GM18520 (cell line): ENCODE results near the gene CTSW.
"Not testable (repeated sequence)": the region's sequence is repeated elsewhere in the genome, so short reads cannot be mapped to it uniquely, and the experiment has no call there.

Experiments
- ATAC-seq: cut with Tn5 transposase; IDR thresholded peaks from one replicate; pipeline ENCODE4 v1.9.1; 2021; ENCODE audit not compliant: unreplicated experiment

CTSW gene, protein sequence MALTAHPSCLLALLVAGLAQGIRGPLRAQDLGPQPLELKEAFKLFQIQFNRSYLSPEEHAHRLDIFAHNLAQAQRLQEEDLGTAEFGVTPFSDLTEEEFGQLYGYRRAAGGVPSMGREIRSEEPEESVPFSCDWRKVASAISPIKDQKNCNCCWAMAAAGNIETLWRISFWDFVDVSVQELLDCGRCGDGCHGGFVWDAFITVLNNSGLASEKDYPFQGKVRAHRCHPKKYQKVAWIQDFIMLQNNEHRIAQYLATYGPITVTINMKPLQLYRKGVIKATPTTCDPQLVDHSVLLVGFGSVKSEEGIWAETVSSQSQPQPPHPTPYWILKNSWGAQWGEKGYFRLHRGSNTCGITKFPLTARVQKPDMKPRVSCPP

DNA sequence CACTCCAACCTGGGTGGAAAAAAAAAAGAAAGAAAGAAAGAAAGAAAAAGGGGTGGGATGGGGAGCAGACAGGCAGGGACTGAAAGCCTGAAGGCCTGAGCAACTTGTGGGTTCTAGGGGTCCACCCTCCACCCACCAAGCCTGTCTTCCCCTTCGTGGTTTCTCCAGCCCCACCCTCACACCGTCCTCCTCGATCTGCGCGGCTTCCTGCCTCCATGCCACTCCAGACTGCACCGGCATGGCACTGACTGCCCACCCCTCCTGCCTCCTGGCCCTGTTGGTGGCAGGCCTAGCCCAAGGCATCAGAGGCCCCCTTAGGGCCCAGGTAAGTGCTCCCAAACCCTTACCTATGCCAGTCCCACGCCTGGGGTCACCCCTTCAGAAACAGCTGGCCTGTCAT is at the start of gene CTSW:
Gene CTSW, plus strand, starts transcription at position 221 of the 400 bp plus-strand sequence. Its CDS starts 18 bp downstream, at position 239.
- ATAC-seq: no peak

DNA sequence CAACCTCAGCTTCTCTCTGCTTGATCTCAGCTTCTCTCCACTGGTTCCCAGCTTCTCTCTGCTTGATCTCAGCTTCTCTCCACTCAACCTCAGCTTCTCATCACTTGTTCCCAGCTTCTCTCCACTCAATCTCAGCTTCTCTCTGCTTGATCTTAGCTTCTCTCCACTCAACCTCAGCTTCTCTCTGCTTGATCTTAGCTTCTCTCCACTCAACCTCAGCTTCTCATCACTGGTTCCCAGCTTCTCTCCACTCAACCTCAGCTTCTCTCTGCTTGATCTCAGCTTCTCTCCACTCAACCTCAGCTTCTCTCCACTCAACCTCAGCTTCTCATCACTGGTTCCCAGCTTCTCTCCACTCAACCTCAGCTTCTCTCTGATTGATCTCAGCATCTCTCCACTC is 47.4 kb upstream of the CTSW start:
- ATAC-seq: not testable (repeated sequence)

DNA sequence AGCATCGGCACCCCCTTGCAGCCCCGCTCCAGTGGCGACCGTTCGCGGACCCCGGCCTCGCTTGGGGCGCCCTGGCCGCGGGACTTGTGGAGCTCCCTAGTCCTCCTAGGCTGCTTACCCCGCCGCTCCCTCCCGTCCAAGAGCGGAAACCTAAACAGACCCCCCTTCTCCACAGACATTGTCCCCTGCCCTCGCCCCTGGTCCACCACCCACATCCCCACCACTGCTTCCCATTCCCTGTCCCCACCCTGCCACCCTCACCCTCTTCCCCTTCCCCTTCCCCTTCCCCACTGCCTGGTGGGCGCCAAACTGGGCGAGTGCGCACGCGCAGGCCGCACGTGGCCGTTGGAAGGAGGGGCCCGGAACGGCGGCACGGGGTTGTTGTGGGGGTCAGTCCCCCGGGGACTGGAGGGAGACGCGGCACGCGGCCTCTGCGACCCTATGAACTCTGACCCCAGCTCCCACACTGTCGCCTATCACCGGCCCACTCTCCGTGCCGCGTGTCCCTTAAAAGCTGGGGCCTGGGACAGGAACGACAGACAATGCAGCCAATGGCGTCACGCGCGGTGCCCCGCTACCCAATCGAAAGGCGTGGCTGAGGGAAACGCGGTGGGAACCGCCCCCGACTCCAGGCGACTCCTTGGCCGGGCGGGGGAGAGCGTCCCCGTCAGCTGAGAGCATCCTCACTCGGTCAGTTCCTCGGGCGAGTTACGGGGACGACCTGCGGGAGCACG is 46.2 kb upstream of the CTSW start, which contains the start of gene SNX32:
Gene SNX32, plus strand, starts transcription at position 667 of the 734 bp plus-strand sequence. CDS start 103 bp downstream, outside the sequence.
- peak; percentile 82 for ATAC-seq

DNA sequence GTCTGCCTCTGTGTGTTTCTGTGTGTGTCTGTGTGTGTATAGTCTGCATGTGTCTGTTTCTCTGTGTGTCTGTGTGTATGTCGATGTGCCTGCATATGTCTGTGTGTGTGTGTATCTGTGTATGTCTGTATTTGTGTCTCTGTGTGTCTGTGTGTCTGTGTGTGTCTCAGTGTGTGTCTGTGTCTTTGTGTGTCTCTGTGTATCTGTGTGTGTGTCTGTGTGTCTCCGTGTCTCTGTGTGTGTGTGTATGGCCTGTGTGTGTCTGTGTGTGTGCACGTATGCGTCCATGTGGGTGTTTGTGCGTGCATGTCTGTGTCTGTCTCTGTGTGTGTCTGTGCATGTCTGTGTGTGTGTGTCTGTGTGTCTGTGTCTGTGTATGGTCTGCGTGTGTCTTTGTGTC is 45.4 kb upstream of the CTSW start:
- ATAC-seq: no peak

DNA sequence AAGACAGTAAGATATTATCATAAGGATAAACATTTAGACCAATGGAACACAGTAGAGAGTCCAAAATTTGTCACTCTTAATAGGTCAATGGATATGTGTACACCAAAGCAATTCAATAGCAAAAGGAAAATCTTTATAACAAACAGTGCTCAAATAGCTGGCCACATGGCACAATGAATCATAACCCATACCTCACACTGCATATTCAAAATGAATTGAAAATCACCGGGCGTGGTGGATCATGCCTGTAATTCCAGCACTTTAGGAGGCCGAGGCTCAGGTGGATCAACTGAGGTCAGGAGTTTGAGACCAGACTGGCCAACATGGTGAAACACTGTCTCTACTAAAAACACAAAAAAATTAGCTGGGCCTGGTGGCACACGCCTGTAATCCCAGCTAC is 37.5 kb upstream of the CTSW start:
- ATAC-seq: no peak

DNA sequence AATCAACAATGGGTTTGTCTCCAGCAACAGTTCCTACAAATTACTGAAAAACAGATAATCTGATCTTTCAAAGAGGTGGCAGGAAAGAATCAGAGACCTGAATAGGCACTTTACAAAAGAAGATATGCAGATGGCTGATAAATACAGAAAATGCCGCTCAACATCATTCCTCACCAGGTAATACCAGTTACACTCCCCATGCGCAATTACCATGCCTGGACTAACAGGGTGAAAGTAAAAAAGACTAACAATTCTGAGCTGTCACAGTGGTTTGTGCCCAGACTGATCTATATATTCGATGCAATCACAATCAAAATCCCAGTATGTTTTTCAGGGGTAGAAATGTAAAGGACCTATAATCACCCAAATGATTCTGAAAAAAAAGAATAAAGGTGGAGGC is 35.8 kb upstream of the CTSW start:
- no peak for ATAC-seq

DNA sequence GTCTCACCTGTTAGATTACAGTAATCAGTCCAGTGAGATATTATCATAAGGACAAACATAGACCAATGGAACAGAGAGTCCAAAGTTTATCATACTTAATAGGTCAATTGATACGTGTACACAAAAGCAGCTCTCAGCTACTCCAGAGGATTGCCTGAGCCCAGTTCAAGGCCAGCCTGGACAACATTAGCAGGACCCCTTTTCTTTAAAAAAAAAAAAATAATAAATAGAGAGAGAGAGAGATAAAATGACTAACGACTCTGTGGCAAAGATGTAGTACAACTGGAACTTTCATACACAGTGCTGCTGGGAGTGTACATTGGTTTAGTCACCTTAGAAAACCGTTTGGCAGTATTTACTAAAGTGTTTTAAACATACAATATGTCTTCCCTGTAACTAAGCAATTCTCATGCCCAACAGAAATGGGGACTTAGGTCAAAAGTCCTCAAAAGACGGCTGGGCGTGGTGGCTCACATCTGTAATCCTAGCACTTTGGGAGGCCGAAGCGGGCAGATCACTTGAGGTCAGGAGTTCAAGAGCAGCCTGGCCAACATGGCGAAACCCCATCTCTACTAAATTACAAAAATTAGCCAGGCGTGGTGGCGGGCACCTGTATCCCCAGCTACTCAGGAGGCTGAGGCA is 35.3 kb upstream of the CTSW start:
- ATAC-seq: no peak

DNA sequence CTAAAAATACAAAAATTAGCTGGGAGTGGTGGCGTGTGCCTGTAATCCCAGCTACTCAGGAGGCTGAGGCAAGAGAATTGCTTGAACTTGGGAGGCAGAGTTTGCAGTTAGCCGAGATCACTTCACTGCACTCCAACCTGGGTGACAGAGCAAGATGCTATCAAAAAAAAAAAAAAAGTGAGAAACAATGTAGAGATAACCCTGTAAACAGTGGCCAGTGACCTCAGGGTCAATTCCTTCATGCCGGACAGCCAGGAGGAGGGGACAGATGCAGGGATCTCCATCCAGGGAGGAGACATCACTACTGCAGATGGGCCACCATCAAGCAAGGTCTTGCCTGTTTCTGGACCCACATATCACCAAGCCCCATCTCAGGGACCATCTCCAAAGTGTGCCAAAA is 31.9 kb upstream of the CTSW start:
- no peak for ATAC-seq

DNA sequence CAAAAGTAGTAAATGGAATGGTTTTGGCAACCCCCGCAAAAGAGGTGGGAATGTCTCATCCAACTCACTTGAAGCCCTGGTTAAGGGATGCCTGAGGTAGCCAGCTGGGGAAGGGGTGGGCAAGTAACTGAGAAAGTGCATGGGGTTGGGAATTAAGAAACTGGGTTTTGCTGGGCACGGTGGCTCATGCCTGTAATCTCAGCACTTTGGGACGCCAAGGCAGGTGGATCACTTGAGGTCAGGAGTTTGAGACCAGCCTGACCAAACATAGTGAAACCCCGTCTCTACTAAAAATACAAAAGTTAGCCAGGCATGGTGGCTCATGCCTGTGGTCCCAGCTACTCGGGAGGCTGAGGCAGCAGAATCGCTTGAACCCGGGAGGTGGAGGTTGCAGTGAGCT is 30.9 kb upstream of the CTSW start:
- not testable (repeated sequence) for ATAC-seq

DNA sequence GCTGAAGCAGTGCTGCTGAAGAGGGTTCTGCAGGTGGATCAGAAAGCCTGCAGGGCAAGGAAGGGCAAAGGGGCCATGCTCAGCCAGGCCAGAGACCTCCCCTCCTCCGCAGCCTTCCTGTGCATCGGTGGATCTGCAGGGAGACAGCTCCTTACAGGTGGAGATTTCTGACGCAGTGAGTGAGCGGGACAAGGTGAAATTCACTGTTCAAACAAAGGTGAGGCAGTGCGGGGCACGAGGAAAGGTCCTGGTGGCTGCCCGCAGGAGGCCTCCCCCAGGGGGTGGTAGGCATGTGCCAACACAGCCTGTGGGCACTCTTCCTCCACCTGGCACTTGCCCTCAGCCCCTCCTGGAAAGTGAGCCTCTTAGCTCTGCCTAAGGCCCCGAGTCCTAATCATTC is 30.3 kb upstream of the CTSW start:
- ATAC-seq: no peak

DNA sequence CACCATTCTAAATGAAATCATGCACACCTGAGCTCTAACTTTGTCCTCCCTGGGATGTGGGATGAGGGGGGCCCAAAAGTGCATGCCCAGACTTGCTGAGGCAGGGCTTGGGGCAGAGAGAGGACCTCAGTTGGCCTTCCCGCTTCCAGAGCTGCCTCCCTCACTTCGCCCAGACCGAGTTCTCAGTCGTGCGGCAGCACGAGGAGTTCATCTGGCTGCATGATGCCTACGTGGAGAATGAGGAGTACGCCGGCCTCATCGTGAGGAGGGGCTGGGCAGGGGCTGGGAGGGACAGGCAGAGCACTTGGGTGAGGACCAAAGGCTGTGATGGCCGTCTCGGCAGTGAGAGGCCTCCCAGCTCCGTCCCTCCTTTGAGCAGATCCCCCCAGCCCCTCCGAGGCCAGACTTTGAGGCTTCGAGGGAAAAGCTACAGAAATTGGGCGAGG is 29.8 kb upstream of the CTSW start:
- no peak for ATAC-seq

DNA sequence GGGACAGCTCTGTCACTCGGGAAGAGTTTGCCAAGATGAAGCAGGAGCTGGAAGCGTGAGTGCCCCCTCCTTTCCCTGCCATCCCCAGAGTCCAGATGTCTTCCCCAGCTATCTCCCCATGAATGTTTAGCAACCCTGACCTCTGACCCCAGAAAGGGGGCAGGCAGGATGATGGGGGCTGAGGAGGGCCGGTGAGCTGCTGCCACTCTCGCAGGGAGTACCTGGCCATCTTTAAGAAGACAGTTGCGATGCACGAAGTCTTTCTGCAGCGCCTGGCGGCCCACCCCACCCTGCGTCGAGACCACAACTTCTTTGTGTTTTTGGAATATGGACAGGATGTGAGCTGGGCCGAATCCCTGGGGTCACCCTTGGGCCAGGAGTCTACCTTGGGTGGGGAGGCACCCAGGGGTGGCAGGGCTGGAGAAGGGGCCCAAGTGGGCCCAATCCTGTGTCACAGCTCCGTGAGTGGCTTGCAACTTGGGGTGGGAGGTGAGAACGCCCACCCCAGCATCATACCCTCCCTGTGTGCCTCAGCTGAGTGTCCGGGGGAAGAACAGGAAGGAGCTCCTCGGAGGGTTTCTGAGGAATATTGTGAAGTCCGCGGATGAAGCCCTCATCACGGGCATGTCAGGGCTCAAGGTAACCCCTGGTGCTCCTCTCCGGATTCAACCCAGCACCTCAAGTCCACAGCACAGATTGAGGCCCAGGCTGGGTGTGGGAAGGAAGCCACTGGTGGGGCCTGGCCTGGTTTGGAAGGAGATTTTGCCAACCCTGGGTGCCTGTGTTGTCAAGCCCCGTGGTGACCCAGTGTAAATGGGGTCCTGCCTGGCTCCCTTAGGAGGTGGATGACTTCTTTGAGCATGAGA is 29.2 kb upstream of the CTSW start:
- ATAC-seq: no peak

DNA sequence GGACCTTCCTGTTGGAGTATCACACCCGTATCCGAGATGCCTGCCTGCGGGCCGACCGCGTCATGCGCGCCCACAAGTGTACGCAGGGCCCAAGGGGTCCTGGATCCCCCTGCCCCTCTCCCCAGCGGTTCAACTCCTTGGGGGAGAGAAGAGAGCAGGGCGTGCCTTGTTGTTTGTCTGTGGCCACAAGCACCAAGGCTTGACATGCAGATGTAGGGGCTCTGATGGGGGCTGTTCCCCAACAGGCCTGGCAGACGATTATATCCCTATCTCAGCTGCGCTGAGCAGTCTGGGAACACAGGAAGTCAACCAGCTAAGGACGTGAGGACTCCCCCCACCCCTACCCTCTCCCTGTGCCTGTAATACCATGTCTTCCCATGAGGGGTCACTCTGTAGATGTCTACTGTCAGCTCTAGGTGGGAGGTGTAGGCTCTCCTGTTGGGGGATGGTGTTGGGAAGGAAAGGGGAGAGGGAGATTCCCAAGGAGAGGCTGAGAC is 28.5 kb upstream of the CTSW start:
- no peak for ATAC-seq

DNA sequence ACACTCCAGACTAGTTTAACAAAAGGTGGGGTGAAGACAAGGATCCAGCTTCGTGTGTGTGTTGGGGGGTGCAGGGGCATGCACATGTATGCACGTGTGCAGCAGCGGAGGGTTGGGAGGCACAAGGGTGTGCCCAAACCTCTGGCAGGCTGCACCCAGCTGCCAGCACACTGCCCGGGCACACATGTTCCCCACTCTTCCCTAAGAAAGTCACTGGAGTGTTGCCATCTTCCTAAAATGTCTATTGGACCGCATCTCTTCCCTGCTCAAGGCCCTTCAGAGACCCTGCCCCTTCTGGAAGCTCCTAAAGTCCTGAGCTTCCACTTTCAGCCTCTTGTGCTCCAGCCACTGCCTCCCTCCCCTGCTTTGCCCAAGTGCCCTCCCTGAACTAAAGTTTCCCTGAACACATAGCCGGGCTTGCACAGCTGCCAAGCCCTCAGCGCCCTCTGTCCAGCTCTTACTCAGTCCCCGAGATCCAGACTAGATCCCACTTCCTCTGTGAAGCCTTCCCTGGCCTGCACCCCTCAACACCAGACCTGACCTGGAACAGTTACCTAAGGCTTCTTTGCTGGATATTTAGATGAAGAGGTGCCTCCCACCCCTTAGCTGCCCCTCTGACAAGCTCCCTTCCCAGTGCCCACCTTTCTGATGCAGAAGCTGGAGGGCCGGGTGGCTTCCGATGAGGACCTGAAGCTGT is 27.7 kb upstream of the CTSW start:
- no peak for ATAC-seq

DNA sequence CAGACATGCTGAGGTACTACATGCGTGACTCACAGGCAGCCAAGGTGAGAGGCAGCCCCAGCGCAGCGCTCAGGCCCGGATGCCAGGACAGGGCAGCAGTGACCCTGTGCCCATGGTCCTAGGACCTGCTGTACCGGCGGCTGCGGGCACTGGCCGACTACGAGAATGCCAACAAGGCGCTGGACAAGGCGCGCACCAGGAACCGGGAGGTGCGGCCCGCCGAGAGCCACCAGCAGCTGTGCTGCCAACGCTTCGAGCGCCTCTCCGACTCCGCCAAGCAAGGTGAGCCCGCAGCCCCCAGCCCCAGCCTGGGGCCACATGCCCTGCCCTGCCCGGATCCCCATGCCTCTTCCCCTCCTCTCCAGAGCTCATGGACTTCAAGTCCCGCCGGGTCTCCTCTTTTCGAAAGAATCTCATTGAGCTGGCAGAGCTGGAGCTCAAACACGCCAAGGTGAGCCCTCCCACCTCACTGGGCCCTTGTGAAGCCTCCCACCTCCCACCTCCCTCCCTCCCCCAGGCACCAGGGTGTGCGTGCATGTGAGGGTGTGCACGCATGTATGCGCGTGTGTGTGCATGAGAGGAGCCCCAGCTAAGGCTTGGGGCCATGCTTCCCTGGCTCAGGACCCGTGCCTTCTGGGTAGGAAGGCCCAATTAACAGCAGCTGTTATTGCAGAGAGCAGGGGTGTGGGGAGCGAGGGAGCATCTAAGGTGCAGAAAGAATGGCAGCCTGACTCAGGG is 27.0 kb upstream of the CTSW start:
- no peak for ATAC-seq

DNA sequence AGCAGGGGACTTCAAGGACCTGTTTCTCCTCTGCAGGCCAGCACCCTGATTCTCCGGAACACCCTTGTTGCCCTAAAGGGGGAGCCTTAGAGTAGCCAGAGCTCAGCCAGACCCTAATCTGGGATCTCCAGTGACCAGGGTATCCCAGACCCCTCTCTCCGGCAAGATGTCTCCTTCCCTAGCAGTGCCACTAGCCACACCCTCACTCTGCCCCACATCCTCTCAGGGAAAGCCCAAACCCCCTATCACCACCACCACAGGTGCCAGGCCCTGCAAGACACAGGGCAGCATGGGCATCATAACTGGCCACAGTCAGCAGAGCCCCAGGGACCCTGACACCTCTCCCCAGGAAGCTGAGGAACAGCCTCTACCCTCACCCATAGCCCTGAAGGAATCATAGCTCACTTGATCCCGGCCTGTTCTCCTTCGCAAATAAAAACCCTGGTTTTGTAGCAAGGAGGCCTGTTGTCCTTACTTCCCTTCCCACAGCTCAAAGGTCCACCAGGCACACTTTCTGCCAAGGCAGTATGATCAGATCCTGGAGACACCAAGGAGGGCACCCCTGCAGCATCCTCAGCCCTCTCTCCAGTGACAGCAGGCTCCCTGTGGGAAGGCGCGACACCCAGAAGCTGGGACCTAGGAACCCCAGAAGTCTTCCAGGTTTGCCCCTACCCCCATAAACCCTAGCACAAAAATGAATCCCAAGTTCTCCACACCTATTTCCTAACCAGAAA is 26.2 kb upstream of the CTSW start:
- ATAC-seq: no peak

DNA sequence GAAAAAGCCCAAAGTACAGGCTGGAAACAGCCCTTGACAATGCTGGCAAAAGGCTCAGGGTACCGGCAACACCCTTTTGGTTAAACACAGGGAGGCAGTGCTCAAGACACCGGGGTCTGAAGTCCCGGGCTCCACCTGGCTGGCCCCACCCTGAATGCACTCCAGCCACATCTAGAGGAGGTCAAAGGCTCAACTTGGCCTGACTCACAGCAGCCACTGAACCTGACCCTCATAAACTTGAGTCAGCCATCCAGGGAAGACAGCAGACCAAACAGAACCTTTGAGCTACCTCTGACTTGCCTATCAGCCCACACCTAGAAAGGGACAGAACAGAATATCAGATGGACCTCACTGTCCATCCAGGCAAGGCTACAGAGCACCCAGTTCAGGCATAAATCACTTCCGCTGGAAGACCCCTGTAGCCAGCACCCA is 25.5 kb upstream of the CTSW start:
- no peak for ATAC-seq
